PFSK-1 (cell line): ENCODE data around the gene OSM.

Source experiments
- FOXP2 ChIP-seq: optimal IDR thresholded peaks from 2 replicates; pipeline ENCODE3; 2011; ENCODE audit warnings: borderline replicate concordance, control low read depth, inconsistent platforms; ENCODE audit not compliant: insufficient read depth; ENCODE audit errors: extremely low read length, extremely low read depth
- POLR2AphosphoS5 ChIP-seq: IDR thresholded peaks from 2 replicates; pipeline ENCODE4 v1.6.1; 2012; ENCODE audit warnings: low read depth, mild to moderate bottlenecking, control low read depth, low read length, moderate library complexity
- SIN3A ChIP-seq: IDR thresholded peaks from 2 replicates; pipeline ENCODE4 v1.6.1; 2012; ENCODE audit warnings: mild to moderate bottlenecking, low read length, moderate library complexity, borderline replicate concordance; ENCODE audit not compliant: insufficient read depth
- TAF1 ChIP-seq: IDR thresholded peaks from 2 replicates; pipeline ENCODE4 v1.6.1; 2012; ENCODE audit warnings: low read length, control low read depth, borderline replicate concordance; ENCODE audit not compliant: insufficient read depth
- TF ChIP-seq, protein P1 (sequence below), 2 experiments: IDR thresholded peaks; 2 replicates each; pipeline versions ENCODE4 v1.6.1 to v1.8.0; 2011 to 2012; ENCODE audit warnings: low read depth in 2 of 2, low read length in 2 of 2, control low read depth in 1 of 2, inconsistent platforms in 1 of 2, mild to moderate bottlenecking in 1 of 2, moderate library complexity in 1 of 2; ENCODE audit not compliant: insufficient read depth in 1 of 2

OSM gene

DNA sequence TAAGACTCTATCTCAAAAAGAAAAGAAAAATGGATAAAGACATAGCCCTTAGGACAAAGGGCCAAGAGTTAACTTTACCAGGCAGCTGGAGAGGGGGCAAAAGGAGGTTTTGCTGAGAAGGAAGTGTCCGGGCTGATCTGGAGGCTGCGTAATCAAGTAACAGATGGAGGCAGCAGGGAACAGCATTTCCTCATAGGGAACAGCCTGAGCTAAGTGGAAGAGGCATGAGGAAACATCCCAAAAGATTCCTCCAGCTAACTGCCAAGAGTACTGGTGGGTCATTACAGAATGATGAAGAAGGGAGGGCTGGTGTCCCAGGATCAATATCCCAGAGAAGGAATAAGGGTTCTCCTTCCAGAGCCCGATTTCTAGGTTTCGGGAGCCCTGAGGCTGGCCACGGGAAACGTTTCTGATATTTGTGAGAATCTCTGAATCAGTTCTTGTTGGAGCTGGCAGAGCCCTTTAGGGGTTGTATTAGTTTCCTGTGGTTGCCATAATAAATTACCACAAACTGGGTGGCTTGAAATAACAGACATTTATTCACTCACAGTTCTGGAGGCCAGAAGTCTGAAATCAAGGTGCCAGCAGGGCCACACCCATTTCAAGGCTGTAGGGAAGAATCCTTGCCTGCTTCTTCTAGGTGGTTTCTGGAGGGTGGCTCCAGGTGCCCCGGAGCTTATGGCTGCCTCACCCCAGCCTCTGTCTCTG lies 41.3 kb downstream of the OSM start:
- TF ChIP-seq SIN3A, result no peak
- TF ChIP-seq TAF1, result no peak
- TF ChIP-seq FOXP2, result no peak
- TF ChIP-seq POLR2AphosphoS5, result no peak
- TF ChIP-seq, protein P1, sequence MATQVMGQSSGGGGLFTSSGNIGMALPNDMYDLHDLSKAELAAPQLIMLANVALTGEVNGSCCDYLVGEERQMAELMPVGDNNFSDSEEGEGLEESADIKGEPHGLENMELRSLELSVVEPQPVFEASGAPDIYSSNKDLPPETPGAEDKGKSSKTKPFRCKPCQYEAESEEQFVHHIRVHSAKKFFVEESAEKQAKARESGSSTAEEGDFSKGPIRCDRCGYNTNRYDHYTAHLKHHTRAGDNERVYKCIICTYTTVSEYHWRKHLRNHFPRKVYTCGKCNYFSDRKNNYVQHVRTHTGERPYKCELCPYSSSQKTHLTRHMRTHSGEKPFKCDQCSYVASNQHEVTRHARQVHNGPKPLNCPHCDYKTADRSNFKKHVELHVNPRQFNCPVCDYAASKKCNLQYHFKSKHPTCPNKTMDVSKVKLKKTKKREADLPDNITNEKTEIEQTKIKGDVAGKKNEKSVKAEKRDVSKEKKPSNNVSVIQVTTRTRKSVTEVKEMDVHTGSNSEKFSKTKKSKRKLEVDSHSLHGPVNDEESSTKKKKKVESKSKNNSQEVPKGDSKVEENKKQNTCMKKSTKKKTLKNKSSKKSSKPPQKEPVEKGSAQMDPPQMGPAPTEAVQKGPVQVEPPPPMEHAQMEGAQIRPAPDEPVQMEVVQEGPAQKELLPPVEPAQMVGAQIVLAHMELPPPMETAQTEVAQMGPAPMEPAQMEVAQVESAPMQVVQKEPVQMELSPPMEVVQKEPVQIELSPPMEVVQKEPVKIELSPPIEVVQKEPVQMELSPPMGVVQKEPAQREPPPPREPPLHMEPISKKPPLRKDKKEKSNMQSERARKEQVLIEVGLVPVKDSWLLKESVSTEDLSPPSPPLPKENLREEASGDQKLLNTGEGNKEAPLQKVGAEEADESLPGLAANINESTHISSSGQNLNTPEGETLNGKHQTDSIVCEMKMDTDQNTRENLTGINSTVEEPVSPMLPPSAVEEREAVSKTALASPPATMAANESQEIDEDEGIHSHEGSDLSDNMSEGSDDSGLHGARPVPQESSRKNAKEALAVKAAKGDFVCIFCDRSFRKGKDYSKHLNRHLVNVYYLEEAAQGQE (IDR thresholded peaks at IDR 0.05; ENCODE audit: insufficient read depth in 1 of 2, low read depth in 2 of 2, low read length in 2 of 2), result no peak

DNA sequence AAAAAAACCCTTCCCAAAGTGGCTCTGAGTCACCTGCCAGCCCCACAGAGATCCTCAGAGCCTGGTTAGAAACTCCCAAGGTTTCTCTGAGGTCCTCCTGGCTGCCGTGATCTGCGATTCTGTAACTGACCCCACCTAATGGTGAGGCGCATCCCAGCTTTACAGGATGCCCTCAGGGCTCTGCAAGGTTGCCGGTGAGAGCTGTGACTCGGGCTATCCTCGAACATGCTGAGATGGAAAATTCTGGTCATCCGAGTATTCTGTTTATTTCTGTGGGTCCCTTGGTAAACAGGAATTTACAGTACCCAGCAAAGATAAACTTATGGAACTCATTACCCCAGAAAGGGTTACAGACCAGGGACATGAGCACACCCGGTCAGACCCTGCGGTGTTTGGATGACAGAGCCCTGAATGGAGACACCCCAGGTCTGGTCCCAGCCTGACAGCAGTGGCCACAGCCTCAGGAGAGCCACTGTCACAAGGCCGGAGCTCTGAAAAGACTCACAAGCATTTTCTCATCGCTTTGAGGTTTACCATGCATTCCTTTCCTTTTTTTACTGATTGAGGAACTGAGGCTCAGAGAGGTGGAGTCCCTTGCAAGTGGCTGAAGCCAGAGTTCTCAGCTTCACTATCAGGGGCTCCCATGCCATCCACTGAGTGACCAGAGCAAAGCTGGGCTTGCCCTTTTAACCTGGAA lies 42.3 kb downstream of the OSM start:
- TF ChIP-seq, protein P1 (IDR thresholded peaks at IDR 0.05; ENCODE audit: insufficient read depth in 1 of 2, low read depth in 2 of 2, low read length in 2 of 2), result no peak
- TF ChIP-seq TAF1, result no peak
- TF ChIP-seq POLR2AphosphoS5, result no peak
- TF ChIP-seq FOXP2, result no peak
- TF ChIP-seq SIN3A, result no peak

DNA sequence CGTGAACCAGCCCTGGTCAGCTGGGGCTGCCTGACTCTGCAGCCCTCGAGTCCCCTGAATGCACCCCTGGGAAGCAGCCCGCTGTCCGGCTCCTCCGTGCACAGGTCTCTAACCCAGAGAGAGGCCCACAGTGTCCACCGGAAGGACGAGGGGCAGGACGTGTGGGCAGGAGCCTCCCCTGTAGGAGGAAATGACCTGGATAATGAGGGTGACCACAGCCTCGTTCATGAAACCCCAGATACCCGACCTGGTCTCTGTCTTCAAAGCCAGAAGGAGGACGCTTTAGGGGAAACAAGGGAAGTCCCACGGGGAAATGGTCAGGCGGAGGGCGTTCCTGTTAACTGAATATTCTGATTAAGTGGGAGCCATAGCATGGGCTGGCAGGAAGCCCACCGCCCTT lies 43.3 kb downstream of the OSM start:
- no peak for TF ChIP-seq FOXP2
- TF ChIP-seq, protein P1 (IDR thresholded peaks at IDR 0.05; ENCODE audit: insufficient read depth in 1 of 2, low read depth in 2 of 2, low read length in 2 of 2), result no peak
- TF ChIP-seq TAF1, result no peak
- no peak for TF ChIP-seq POLR2AphosphoS5
- TF ChIP-seq SIN3A, result no peak

DNA sequence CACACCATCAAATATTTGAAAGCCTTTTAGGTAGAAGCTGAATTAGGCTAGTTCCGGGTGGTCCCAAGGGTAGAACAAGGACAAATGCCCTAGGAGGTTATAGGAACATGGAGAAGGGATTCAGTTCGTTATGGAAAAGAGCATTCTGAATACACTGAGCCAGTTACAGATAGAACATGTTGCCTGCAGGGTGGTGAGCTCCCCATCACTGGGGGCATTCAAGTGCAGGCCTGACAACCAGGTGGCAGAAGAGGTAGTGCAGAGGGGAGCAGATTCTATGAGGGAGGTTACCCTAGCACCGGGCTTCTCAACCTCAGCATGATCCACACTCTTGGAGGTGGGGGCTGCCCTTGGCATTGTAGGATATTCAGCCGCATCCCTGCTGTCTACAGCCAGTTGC lies 44.3 kb downstream of the OSM start:
- TF ChIP-seq SIN3A, result no peak
- TF ChIP-seq, protein P1 (IDR thresholded peaks at IDR 0.05; ENCODE audit: insufficient read depth in 1 of 2, low read depth in 2 of 2, low read length in 2 of 2), result no peak
- no peak for TF ChIP-seq TAF1
- no peak for TF ChIP-seq FOXP2
- no peak for TF ChIP-seq POLR2AphosphoS5
